ENCODE measurements around the gene KCNMA1.

- TF ChIP-seq ZNF274 (IDR thresholded peaks at IDR 0.05; ENCODE audit: low read depth, low read length) (no peak), SUZ12 (IDR thresholded peaks at IDR 0.05; ENCODE audit: extremely low read depth, insufficient read depth, insufficient read length) (no peak), YY1 (IDR thresholded peaks at IDR 0.05; ENCODE audit: insufficient read depth, insufficient read length) (no peak)
Measured at GRCh38 chr10:77160679-77161078, 476.9 kb downstream of the KCNMA1 start.

Measured in NT2/D1 (cell line).